Skeletal muscle satellite cell (primary cell): ENCODE measurements around the gene PSMA7. TPM values are rescaled to one million over a fixed set of nuclear protein-coding genes. Genes with fewer than 3 reads are reported as not detected.
A peak's percentile ranks its signal among the peaks of the same experiment; 100 is the strongest.

Experiments used
- H3K27me3 ChIP-seq: 2 replicates; pipeline ENCODE4 v1.7.0; 2013; ENCODE audit warnings: low read length; ENCODE audit not compliant: control insufficient read depth, insufficient read depth
- H3K36me3 ChIP-seq: 2 replicates; pipeline ENCODE4 v1.7.0; 2013; ENCODE audit warnings: mild to moderate bottlenecking, control low read depth, low read length; ENCODE audit not compliant: insufficient read depth
- H3K4me1 ChIP-seq: 2 replicates; pipeline ENCODE4 v1.7.0; 2013; ENCODE audit warnings: low read length; ENCODE audit not compliant: control insufficient read depth, insufficient read depth
- H3K4me2 ChIP-seq: 2 replicates; pipeline ENCODE4 v1.7.0; 2013; ENCODE audit warnings: mild to moderate bottlenecking, low read length
- H3K4me3 ChIP-seq: 2 replicates; pipeline ENCODE4 v1.7.0; 2013; ENCODE audit warnings: low read length
- H3K9ac ChIP-seq: 2 replicates; pipeline ENCODE4 v1.7.0; 2013; ENCODE audit warnings: mild to moderate bottlenecking, low read depth, low read length, moderate library complexity
- H3K9me3 ChIP-seq: replicated peaks from 2 replicates; pipeline ENCODE4 v1.7.0; 2013; ENCODE audit warnings: mild to moderate bottlenecking, control low read depth, low read length
- total RNA-seq: library from RNA; depleted of rRNA; stranded (reverse); fragments of >200 nt; gene quantifications from 2 replicates; pipeline ENCODE4 v1.2.3, GENCODE V29; 2012; rRNA removed

The PSMA7 gene
- total RNA-seq, result 491 and 513 TPM in 2 replicates

DNA sequence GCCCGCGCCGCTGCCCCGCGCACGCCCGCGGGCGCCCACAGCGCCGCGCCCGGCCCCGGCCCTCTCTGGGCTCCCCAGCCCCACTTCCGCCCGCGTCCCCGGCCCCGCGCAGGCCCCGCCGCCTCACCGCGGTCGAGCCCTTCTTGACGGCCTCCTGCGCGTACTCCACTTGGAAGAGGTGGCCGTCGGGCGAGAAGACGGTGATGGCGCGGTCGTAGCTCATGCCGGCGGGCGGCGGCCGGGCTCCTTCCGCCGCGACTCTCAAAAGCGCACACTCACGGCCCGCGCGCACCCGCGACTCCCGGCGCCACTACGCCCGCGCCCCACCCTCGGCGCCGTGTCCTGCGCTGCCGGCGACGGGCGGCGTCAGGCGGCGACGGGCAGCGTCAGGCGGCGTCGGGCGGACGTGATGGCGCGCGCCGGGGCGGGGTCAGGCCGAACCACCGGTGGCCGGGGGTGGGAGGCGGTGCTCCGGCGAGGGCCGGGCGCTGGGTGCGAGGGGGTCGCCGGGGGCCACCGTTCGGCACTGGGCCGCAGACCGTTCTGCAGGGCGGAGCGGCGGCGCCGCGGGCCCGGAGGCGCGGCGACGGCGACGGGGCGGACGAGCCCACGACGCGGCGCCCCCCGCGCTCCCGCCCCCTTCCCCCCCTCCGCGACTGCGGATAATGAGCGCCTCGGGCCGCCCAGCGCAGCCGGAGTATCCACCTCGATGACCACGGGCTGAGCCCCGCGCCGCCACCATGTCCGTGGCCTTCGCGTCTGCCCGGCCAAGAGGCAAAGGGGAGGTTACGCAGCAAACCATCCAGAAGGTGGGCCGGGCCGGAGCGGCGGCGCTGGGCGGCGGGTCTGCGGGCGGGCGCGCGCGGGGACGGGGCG lies at the start of gene PSMA7, which contains the start of gene SS18L1:
PSMA7 (minus strand) TSS at position 314 of the 876 bp plus-strand sequence; CDS start at position 223, 91 bp downstream.
SS18L1 (plus strand) TSS at position 689 of the 876 bp plus-strand sequence; CDS start at position 741, 52 bp downstream.
- H3K9me3 ChIP-seq, result no peaks in the 10 kb centered on the region
- peaks cover 32% of the 10 kb centered on the region for H3K36me3 ChIP-seq
- H3K9ac ChIP-seq, result peak within 1 kb of the TSS; percentile 98
- H3K4me1 ChIP-seq, result peaks cover 24% of the 10 kb centered on the region
- H3K4me2 ChIP-seq, result peak within 1 kb of the TSS; percentile 97
- H3K4me3 ChIP-seq, result peak within 1 kb of the TSS; percentile 82
- H3K27me3 ChIP-seq, result no peaks in the 10 kb centered on the region

GRCh38 chr20:62192635-62193034 lies 49.4 kb upstream of the PSMA7 start:
- no peak overlapping the region for H3K4me2 ChIP-seq
- no peak overlapping the region for H3K9ac ChIP-seq
- H3K9me3 ChIP-seq, result no peaks in the 10 kb centered on the region
- peaks cover 23% of the 10 kb centered on the region for H3K36me3 ChIP-seq
- H3K27me3 ChIP-seq, result no peaks in the 10 kb centered on the region
- H3K4me1 ChIP-seq, result peaks cover 1% of the 10 kb centered on the region
- no peak overlapping the region for H3K4me3 ChIP-seq

DNA sequence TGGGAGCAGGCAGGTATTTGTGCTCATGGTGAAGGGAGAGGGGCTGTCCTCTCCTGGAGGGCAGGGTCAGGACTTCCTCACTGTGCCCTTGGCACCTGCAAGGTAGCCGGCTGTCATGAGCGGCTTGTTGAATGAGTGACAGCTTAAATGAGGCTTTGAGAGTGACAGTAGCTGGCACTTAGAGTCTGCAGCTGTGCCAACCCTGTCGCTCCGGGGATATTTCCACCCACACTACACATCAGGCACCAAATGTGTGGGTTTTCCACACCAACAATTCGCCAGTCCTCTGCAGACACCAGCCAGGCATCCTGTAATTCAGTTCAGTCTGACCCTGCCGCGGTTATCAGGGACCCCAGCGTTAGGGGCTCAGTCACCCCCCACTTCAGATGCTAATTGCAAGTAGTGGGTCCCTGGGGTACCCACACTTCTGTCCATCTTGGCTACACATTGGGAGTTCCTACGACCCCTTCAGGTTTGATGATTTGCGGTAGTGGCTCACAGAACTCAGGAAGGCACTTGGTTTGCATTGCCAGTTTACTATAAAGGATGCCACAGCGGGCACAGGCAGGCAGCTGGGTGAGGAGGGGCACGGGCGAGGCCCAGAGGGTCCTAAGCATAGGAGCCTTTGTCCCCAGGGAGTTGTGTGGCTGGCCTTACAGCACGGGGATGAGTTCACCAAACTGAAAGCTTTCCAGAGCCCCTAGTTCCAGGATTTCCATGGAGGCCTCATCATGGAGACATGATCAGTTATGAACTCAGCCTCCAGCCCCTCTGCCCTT lies 48.8 kb upstream of the PSMA7 start:
- Histone ChIP-seq H3K4me2 (no peak overlapping the region), H3K9me3 (no peaks in the 10 kb centered on the region), H3K4me1 (peaks cover 8% of the 10 kb centered on the region), H3K27me3 (no peaks in the 10 kb centered on the region), H3K9ac (no peak overlapping the region), H3K36me3 (peaks cover 20% of the 10 kb centered on the region), H3K4me3 (no peak overlapping the region)

GRCh38 chr20:62190639-62191411 lies 47.6 kb upstream of the PSMA7 start:
- H3K4me3 ChIP-seq, result no peak overlapping the region
- H3K36me3 ChIP-seq, result peaks cover 19% of the 10 kb centered on the region
- peaks cover 12% of the 10 kb centered on the region for H3K4me1 ChIP-seq
- no peak overlapping the region for H3K4me2 ChIP-seq
- no peaks in the 10 kb centered on the region for H3K27me3 ChIP-seq
- H3K9ac ChIP-seq, result no peak overlapping the region
- H3K9me3 ChIP-seq, result no peaks in the 10 kb centered on the region

DNA sequence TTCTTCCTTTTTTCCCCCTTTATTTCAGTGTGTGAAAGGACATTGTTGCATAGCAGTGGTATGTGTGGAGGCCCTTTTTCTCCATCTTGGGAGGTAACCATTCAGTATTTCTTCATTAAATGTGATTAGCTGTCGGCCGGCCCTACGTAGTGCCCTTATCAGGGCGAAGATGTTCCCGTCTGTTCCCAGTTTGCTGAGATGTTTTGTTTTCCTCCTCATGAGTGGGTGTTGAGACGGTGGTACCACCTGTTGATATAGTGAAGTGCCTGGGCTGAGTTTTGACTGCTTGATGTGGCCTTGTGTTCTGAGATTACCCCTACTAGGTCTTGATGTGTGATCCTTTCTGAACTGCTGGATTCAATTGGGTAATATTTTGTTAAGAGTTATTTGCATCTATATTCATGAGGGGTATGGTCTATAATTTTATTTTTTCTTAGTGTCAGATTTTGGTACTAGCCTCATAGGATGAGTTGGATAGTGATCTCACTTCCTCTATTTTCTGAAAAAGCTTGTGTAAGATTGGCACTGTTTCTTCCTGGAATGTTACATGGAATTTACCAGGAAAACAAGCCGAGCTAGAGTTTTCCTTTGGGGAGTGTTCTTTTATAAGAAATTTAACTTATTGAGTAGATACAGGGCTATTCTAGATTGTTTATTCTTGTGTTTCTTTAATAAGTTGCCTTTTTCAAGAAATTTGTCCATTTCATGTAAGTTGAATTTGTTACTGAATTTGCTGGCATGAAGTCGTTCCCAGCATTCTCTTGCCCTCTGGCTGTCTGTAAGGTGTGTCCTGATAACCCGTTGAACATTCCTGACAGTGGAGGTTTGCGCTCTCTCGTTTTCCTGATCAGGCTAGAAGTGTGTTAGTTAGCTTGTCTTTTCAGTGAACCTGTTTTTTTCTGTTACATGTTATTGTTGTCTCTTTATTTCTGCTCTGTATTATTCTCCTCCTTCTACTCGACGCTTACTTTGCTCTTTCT lies 44.0 kb upstream of the PSMA7 start:
- Histone ChIP-seq H3K36me3 (peaks cover 9% of the 10 kb centered on the region), H3K9ac (peak overlapping the region; percentile 2), H3K4me1 (peaks cover 15% of the 10 kb centered on the region), H3K4me3 (no peak overlapping the region), H3K4me2 (peak overlapping the region; percentile 4), H3K27me3 (no peaks in the 10 kb centered on the region), H3K9me3 (no peaks in the 10 kb centered on the region)

- no peak overlapping the region for H3K4me3 ChIP-seq
- no peak overlapping the region for H3K9ac ChIP-seq
- H3K4me2 ChIP-seq, result no peak overlapping the region
- no peaks in the 10 kb centered on the region for H3K9me3 ChIP-seq
- H3K27me3 ChIP-seq, result no peaks in the 10 kb centered on the region
- H3K36me3 ChIP-seq, result peaks cover 6% of the 10 kb centered on the region
- peaks cover 22% of the 10 kb centered on the region for H3K4me1 ChIP-seq
These were observed 42.9 kb upstream of the PSMA7 start for GRCh38 chr20:62186096-62186426.

DNA sequence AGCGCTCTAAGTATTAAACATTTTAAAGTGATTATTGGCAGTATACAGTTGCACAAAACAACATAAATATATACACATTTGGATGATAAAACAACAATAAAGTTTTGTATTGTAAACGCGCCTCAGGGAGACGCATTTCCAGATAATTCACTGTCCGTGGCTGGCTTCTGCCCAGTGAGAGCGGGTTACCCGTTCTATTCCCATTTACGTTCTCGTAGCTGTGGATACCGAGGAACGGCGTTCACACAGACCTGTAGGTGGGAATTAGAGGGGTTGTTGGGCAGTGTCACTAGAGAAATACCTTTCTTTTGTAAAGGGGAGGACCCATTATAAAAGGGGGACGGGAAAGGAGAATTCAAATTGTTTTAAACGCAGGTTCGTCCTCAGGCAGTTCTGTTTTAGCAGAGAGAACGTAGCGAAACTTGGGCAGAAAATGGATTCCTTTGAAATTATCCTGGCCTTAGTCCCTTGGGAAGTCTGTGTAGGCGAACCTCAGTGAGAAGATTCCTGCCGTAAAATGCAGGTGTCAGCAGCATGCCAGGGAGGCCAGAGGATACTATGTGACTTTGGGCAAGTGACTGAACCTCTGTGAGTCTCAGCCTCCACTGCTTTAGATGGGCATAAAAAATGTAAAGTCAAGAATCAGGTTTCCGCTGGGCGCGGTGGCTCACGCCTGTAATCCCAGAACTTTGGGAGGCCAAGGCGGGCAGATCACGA lies 40.4 kb upstream of the PSMA7 start:
- Histone ChIP-seq H3K4me2 (peak overlapping the region; percentile 84), H3K4me3 (peak overlapping the region; percentile 99), H3K4me1 (peaks cover 22% of the 10 kb centered on the region), H3K27me3 (no peaks in the 10 kb centered on the region), H3K9ac (peak overlapping the region; percentile 97), H3K36me3 (peaks cover 9% of the 10 kb centered on the region), H3K9me3 (no peaks in the 10 kb centered on the region)

DNA sequence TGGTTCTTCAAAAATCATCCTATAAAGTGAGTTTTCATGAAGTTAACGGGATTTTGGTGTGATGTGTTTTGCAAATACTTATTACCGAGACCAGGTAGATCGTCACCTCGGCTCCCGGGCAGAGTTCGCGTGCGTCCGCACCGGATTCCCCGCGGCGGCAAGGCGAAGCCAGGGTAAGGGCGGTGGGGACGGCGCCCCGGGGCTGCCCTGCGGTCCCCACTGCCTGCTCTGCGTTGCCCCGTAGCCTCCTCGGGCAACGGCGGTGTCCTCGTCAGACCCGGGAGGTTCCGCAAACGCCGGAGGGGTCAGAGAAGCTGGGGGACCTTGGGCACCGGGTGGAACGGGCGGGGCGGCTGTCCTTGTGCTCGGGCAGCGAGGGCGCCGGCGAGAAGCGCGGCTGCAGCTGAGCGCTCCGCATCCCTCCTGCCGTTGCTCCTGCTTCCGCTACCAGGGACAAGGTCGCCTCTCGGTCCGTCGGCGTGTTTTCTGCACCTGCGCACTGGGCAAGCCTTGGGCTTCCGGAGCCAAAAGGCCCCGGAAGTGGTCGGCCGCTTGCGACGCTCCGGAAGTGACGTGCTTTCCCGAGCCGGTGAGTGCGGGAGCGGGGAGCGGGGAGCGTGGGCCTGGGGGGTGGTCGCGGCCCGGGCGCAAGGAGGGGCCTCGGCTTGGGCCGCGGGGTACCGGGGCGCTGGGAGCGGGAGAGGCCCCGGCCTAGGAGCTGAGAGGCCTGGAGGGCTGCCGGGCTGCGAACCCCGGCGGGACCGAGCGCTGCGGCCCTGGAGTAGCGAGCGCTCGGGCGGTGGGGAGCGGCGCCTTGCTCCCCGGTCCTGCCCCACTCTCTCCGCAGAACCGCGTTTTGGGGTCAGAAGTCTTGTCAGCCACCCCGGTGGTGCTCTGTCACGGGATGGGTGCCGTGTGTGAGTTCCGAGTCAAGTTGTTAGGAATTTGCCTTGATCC lies 39.6 kb upstream of the PSMA7 start, which contains the start of gene MTG2:
MTG2 (plus strand) TSS at position 560 of the 957 bp plus-strand sequence. CDS start 10,393 bp downstream, outside the sequence.
- Histone ChIP-seq H3K9me3 (no peaks in the 10 kb centered on the region), H3K4me3 (peak within 1 kb of the TSS; percentile 99), H3K9ac (peak within 1 kb of the TSS; percentile 97), H3K27me3 (no peaks in the 10 kb centered on the region), H3K4me2 (peak within 1 kb of the TSS; percentile 84), H3K36me3 (peaks cover 11% of the 10 kb centered on the region), H3K4me1 (peaks cover 21% of the 10 kb centered on the region)

GRCh38 chr20:62181808-62182207 lies 38.6 kb upstream of the PSMA7 start:
- H3K9me3 ChIP-seq, result no peaks in the 10 kb centered on the region
- peaks cover 11% of the 10 kb centered on the region for H3K36me3 ChIP-seq
- H3K4me1 ChIP-seq, result peaks cover 12% of the 10 kb centered on the region
- peak overlapping the region; percentile 97 for H3K9ac ChIP-seq
- no peaks in the 10 kb centered on the region for H3K27me3 ChIP-seq
- peak overlapping the region; percentile 84 for H3K4me2 ChIP-seq
- peak overlapping the region; percentile 99 for H3K4me3 ChIP-seq
